Frontal cortex (tissue), 4 donors: ENCODE data around the gene NAALADL2. TPM values are rescaled to one million over a fixed set of nuclear protein-coding genes. Genes with fewer than 3 reads are reported as not detected.
A peak's percentile ranks its signal among the peaks of the same experiment; 100 is the strongest.
"Not testable (repeated sequence)": the region's sequence is repeated elsewhere in the genome, so short reads cannot be mapped to it uniquely, and the experiment has no call there.

Experiments
- DNase-seq, 2 donors: peaks; one replicate each; pipeline ENCODE4 v3.0.0; 2012; ENCODE audit warnings: low spot score in 2 of 2
- FAIRE-seq: peaks from 2 replicates; lab custom pipeline; 2012; peaks lifted over from hg19 to GRCh38; lab: Jason Lieb, UNC
- total RNA-seq: library from RNA; depleted of rRNA; stranded (reverse); fragments of >200 nt; gene quantifications from one replicate; pipeline ENCODE4 v1.2.3, GENCODE V29; 2014
- donor health status: control.
- donor health status: control.
- donor health status: control.

Gene NAALADL2
- total RNA-seq, 1 donor from 2014 or later, result 4.9 TPM

DNA sequence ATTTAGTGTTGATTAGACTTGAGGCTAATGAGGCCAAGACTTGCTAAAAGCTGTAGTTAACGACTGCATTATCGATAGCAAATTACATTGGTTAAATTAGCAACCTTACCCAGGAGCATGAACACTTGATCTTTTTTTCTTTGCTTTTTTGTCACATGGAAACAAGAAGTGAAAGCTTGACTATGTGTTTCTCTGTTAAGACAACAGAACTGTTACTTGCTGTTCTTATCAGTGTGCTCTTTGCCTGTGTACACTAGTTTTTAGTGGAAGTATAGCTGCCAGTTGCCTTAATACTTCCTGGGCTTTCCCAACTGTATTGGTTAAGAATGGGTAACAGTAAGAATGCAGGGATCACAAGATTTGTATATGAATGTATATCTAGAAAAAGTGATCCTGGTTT lies 625.5 kb downstream of the NAALADL2 start:
- no peak for FAIRE-seq
- DNase-seq, result no peak

DNA sequence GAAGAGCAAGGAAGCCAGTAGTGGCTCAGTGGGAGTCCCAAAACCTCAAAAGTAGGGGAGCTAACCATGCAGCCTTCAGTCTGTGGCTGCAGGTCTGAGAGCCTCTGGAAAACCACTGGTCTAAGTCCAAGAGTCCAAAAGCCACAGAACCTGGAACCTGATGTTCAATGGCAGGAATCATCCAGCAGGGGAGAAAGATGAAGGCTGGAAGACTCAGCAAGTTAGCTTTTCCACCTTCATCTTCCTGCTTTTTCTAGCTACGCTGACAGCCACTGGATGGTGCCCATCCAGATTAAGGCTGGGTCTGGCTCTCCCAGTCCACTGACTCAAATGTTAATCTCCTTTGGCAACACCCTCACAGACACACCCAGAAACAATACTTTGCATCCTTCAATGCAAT lies 626.3 kb downstream of the NAALADL2 start:
- FAIRE-seq, result no peak
- DNase-seq, result no peak

DNA sequence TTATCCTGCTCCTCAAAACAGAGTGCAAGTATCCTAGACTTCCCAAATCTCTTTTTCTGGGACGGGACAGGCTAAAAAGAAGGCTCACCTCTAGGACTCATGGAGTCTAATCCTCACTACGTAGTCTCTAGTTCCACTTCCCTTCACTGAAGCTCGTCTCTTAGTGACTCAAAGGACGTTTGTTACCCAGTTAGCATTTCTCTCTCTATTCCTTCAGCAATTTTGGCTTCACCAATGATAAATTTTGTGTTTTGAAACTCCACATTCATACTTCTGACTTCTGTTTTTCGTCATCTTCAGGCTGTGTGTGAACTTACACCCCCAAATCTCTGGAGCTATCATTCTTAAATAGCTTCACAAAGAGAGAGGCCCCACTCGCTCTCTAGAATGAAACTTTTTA lies 627.1 kb downstream of the NAALADL2 start:
- DNase-seq, result no peak
- FAIRE-seq, result no peak

DNA sequence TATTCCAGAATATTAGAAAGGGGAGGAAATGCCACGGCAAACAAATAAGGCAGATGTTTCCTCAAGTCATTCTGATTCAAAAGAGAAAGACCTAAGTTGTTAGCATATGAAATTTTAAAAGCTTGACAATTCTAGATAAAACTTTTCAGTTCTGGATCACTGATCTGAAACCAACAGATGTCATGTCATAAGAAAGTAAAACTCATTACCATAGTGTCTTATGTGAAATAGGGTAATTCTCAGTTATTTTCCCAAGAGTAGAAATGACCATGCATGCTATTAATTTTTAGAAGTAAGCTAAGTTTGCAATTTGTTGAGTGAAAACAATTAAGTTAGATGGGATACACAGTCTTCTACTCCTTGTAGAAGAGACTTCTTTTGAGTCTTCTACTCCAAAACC lies 630.3 kb downstream of the NAALADL2 start:
- DNase-seq (no peak), FAIRE-seq (no peak)

DNA sequence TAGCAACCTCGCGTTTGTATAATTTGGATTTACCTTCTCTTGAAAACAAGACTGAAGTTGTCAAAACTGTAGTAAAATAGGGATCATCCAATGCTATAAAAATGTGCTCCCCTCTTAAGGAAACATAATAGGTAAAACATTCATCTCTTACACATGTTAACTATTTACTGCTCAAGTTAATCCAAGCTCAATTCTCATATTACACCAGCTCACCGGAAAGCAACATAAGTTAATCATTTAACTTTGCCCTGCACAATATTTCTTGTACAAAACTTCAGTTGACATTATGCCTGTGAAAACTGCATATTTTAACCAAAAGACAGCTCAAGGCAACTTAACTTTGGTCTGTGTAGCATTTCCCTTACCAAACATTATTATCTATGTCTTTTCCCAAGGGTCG lies 634.2 kb downstream of the NAALADL2 start:
- no peak for DNase-seq
- FAIRE-seq, result no peak

DNA sequence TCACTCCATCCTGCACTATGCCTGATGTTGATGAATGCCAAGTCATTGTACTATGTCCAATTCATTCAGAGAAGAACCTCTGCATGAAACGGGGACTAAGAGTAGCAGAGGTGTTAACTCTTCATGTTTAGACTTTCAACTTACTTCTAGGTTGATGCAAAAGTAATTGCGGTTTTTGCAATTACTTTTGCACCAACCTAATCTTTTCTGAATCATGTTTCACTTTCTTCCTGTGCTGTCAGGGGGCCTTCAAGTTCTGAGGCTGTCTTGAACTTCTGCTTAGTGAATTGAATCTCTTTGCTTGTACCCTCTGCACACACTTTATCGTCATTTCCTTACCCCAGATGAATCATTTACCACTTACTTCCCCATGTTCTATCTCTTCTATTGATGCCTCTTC lies 636.2 kb downstream of the NAALADL2 start:
- DNase-seq (no peak), FAIRE-seq (no peak)

DNA sequence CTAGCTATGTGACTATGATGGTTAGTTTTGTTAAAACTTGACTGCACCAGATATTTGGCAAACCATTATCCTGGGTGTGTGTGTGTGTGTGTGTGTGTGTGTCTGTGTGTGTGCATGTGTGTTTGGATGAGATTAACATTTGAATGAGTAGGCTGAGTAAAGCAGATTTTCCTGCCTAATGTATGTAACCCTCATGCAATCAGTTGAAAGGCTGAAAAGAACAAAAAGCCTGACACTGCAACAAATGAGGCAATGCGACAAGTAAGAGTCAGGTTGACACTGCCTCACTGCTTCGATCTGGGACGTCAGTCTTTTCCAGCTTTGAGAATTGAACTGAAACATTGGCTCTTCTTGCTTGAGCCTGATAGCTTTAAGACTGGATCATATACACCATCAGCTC lies 643.0 kb downstream of the NAALADL2 start:
- FAIRE-seq (no peak), DNase-seq (no peak)

DNA sequence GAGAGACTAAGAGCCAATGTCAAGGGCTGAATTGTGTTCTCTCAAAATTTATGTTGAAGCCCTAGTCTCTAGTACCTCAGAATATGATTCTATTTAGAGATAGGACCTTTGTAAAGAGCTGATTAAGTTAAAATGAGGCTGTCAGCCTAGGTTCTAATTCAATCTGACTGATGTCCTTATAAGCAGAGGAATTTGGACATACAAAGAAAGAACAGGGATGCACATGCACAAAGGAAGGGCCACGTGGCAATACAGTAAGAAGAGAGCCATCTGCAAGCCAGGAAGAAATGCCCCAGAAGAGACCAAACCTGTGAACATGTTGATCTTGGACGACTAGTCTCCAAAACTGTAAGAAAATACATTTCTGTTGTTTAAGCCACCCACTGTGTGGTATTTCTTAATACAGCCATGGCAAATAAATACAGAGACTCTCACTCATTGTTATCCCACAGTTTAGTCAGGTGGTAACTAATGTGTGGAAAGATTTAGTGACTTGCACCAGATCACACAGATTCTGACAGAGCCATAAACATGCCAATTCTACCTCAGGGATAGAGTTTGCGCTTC lies 652.2 kb downstream of the NAALADL2 start:
- DNase-seq (no peak), FAIRE-seq (no peak)

DNA sequence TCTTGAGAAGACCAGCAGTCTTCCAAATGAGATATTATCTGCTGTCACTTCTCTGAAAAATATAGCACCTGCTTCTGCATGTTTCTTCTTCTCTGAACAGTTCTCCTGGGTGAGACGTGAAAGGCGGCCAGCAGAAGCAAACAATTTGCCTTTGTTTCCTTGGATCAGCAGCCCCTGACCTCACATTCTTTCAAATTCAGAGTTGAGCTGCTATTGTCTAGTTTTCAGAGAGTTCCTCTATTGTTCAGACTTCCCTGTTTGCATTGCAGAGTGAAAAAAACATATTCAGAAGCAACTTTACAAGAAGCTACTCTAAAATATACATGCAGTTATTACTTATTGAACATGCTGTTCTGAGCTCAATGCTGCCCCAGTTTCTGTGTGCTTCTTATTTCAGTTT lies 653.6 kb downstream of the NAALADL2 start:
- FAIRE-seq (no peak), DNase-seq (peak in 1 of 2 donors; percentile 6)

DNA sequence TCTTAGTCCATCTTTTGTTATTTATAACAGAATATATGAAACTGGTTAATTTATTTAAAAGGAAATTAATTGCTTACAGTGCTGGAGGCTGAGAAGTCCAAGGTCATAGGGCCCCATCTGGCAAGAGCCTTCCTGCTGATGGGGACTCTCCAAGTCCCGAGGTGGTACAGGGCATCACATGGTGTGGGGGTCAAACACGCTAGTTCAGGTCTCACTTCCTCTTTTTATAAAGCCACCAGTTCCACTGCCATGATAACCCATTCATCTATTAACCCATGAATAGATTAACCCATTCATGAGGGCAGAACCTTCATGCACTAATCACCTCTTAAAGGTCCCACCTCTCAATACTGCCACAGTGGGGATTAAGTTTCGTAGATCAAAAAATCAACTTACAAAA lies 659.3 kb downstream of the NAALADL2 start:
- DNase-seq (no peak), FAIRE-seq (no peak)

DNA sequence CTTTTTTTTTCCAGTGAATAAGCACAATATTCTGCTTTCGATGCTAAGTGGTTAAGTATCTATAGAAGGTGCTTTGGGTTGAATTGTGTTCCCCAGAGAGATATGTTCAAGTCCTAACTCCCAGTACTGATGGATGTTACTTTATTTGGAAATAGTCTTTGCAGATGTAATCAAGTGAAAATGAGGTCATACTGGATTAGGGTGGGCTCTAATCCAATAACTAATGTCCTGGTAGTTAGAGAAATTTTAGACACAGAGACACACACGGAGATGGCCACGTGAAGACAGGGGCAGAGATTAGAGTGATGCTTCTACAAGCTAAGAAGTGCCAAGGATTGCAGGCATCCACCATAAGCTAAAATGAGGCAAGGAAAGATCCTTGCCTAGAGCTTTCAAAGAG lies 662.3 kb downstream of the NAALADL2 start:
- FAIRE-seq, result no peak
- no peak for DNase-seq

DNA sequence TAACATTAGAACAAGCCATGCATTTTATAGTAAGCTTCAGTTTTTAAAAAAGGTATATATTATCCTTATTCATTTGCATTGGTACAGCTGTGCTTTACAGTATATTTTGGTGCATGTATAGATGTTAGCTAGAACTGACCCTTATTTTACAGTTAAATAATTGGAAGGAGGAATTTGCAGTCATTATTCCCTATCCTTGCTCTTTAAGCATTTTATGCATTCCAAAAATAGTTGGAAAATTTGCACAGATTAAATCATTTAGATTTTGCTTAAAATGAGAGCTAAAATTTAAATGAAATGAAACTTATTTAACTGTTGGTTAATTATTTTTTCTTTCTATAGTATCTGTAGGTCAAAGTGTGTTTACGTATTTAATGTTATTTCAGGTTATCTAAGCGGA lies 667.1 kb downstream of the NAALADL2 start:
- no peak for DNase-seq
- FAIRE-seq, result no peak

DNA sequence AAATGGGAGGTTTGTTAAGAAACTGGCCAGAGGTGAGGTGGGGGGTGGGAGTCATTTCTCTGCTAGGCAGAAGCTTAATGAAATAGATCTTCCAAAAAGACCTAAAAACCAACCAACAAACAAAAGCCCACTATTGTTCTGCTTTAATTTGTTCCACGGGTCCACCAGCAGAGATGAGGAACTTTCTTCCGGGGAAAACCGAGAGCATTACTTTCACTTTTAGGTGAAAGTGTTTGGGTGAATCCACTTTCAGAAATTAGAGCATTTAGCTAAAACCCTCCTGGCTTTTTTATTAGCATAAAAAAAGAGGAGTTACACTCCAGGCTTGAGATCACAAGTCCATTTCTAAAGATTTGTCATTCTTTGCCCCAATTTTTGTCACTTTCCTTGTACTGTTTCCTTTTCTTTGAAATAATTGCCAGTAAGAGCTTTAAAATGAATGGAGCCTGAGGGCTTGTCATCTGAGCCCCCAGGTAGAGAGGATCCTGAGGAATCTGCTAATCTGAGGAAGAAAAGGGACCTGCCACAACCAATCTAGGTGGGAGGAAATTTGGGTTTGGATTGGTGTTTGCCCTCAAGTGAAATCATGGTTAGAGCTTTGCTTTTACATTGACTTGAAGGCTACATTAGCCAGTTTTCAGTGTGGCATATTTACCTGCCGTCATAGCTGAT lies 667.6 kb downstream of the NAALADL2 start:
- DNase-seq (no peak), FAIRE-seq (no peak)

DNA sequence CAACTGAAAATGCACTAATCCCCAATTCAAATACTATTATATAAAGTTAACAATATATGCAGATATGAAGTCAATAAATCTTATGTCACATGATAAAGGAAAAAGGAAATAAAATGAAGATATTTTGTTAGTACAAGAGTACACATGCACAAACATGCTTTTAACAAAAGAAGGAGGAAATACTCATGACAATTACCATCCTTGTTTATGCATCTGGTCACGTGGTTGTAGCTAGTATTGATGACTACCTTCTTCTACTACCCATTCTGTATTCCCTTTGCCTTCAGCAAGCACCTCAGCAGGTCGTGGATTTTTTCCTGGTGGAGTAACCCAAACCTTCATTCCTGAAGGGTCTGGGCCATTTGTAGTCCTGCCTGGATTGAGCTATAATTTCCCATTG lies 669.6 kb downstream of the NAALADL2 start:
- not testable (repeated sequence) for DNase-seq, FAIRE-seq

DNA sequence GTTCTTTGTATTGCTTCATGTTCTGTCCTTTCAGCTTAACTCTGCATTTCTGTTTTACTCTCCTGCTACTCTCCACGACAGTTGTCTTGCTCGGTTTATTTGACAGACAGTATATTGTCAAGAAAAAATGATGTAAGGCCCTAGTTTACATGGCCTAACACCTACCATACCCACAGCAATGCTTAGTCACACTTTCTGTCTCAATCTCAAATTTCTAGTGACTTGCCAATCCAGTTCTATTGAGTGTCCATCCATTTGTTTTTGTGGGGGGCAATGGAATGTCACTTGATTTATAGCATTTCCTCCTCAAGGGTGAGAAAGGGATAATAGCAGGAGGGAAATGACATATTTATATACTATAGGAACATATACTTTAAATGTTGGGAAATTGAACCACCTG lies 676.2 kb downstream of the NAALADL2 start:
- FAIRE-seq, result no peak
- no peak for DNase-seq

DNA sequence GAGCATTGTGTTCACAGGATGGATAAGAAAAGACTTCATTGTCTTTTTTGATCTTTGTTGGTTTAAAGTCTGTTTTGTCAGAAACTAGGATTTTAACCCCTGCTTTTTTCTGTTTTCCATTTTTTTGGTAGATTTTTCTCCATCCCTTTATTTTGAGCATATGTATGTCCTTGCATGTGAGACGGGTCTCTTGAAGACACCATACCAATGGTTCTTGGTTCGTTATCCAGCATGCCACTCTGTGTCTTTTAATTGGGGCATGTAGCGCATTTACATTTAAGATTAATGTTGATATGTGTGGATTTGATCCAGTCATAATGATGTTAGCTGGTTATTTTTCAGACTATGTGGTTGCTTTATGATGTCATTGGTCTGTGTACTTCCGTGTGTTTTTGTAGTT lies 687.0 kb downstream of the NAALADL2 start:
- DNase-seq (no peak), FAIRE-seq (no peak)

DNA sequence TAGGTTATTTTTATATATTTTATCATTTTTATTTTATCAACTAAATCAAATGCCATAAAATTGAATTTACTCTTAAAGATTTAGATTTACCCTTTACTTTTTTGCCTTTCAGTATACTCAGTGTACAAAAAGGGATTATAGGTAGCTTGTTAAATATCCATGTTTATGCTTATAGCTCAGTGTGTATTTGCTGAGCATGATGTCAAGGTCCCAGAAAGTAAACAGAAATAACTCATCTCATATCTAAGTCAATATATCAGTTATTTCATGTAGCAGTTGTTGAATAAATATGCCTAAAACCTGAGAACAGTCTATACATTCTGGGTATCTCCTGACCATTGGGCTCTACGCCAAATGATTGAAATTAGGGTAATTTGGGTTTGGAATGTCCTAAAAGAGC lies 693.8 kb downstream of the NAALADL2 start:
- DNase-seq, result no peak
- FAIRE-seq, result peak; percentile 31

DNA sequence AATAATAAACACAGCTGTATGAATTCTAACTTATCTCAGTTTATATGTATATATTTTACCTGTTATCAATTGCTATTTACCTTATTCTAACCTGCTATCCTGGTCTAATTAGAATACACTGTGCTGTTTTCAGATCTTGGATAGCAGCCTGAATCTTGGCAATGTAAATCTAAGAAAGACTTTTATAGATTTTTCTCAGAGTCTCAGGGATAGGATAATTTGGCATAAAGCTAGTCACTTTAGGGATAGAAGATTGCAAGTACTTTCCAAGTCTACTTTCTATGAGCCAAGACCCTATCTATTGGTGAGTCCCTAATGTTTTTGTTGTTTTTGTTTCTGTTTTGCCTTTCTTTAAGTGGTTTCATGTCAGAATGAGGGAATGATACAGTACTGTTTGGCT lies 695.7 kb downstream of the NAALADL2 start:
- DNase-seq, result no peak
- FAIRE-seq, result no peak

DNA sequence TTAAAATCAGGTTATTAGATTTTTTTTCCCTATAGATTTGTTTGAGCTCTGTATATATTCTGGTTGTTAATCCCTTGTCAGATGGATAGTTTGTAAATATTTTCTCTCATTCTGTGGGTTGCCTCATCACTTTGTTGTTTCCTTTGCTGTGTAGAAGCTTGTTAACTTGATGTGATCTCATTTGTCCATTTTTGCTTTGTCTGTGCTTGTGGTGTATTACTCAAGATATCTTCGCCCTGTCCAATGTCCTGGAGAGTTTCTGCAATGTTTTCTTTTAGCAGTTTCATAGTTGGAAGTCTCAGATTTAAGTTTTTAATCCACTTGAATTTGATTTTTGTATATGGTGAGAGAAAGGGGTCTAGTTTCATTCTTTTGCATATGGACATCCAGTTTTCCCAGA lies 699.1 kb downstream of the NAALADL2 start:
- FAIRE-seq (no peak), DNase-seq (no peak)

DNA sequence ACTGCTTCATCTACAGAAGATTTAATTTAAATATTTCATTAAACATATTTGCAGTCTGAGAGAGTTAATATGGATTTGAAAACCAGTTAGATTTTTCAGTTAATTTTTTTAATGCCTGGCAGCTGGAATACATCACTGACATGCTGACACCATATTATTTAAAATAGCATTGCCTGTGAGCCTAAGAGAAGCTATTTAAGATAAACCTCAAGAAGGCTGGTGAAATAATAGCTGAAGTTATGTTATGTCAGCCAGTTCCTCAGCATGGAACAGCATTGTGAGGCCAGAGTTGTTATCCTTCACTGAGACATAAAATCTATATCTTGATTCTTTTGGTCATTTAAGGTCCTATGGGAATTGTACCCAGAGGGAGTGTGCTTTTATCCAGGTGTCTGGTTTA lies 705.2 kb downstream of the NAALADL2 start:
- no peak for DNase-seq
- FAIRE-seq, result no peak

DNA sequence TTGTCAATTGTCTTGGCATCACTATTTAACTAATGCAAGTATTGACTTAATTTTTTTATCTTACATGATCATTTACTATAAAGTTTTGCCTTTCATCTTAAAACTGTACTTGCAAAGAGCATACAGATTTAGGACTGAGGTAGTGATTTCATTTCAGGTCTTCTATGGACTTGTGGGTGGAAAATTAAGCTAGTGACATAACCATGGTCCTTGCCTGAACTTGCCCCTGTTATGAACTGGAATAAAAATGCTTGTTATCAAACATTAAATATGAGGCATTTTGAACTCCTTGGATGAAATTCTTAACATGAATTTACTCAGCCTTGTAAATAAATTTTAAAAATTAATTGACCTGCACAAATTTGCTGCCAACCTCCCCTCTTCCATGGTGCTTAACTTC lies 712.0 kb downstream of the NAALADL2 start:
- DNase-seq (no peak), FAIRE-seq (no peak)

DNA sequence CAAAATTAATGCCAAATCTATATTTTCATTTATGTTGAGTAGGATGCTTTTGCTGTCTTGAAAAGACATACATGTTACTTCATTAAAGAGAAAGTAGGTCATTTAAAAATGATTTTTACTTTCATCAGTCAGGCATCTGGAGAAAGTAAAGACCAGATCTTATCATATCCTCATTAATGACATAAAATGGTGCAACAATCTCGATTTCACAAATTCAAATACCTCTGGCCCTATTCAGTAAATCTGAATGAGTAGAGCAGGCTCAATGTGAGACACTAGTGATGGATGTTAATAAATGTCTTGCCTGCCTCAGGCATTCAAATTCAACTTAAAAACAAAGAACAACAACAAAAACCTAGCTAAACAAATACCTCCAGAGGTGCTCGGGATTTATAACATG lies 714.1 kb downstream of the NAALADL2 start:
- DNase-seq (no peak), FAIRE-seq (no peak)
